ENCODE results near the gene TUBA1B. TPM values are rescaled to one million over a fixed set of nuclear protein-coding genes. Genes with fewer than 3 reads are reported as not detected.
A peak's percentile ranks its signal among the peaks of the same experiment; 100 is the strongest.

TUBA1B gene
- total RNA-seq, 2 donors from 2014 or later = 851 to 922 TPM

GRCh38 chr12:49110464-49111155 is 20.6 kb downstream of the TUBA1B start, which contains the start of gene LMBR1L:
Gene LMBR1L, minus strand, starts transcription at chr12:49110847. Its CDS starts 292 bp downstream, at chr12:49110555.
- peaks cover 5 to 7% of the 10 kb centered on the region in 2 donors for H3K36me3 Mint-ChIP-seq (ENCODE audit: insufficient read depth in 2 of 2)
- peaks cover 31% of the 10 kb centered on the region for H3K4me1 Mint-ChIP-seq (ENCODE audit: low read depth)
- H3K4me3 Mint-ChIP-seq = peak within 1 kb of the TSS; percentile 99 to 100
- ATAC-seq (replicated peaks in 1 of 2) = peak; percentile 98 to 99
- DNase-seq = peak; percentile 93 to 97
- no peaks in the 10 kb centered on the region for H3K9me3 Mint-ChIP-seq
- H3K27me3 Mint-ChIP-seq (ENCODE audit: low read depth) = no peaks in the 10 kb centered on the region
- peak within 1 kb of the TSS; percentile 98 for H3K27ac Mint-ChIP-seq

GRCh38 chr12:49109641-49110463 is 21.3 kb downstream of the TUBA1B start:
- peak overlapping the region; percentile 98 for H3K27ac Mint-ChIP-seq
- no peaks in the 10 kb centered on the region for H3K9me3 Mint-ChIP-seq
- H3K4me3 Mint-ChIP-seq = peak overlapping the region; percentile 99 to 100
- ATAC-seq (replicated peaks in 1 of 2) (peak in 1 of 2 donors; percentile 17), DNase-seq (peak in 1 of 2 donors; percentile 33)
- H3K4me1 Mint-ChIP-seq (ENCODE audit: low read depth) = peaks cover 35% of the 10 kb centered on the region
- no peaks in the 10 kb centered on the region for H3K27me3 Mint-ChIP-seq (ENCODE audit: low read depth)
- peaks cover 5 to 7% of the 10 kb centered on the region in 2 donors for H3K36me3 Mint-ChIP-seq (ENCODE audit: insufficient read depth in 2 of 2)

- H3K27me3 Mint-ChIP-seq (ENCODE audit: low read depth) = no peaks in the 10 kb centered on the region
- peak overlapping the region; percentile 69 for H3K27ac Mint-ChIP-seq
- peaks cover 5 to 7% of the 10 kb centered on the region in 2 donors for H3K36me3 Mint-ChIP-seq (ENCODE audit: insufficient read depth in 2 of 2)
- H3K4me1 Mint-ChIP-seq (ENCODE audit: low read depth) = peaks cover 35% of the 10 kb centered on the region
- peak overlapping the region; percentile 99 to 100 for H3K4me3 Mint-ChIP-seq
- ATAC-seq (replicated peaks in 1 of 2) (no peak), DNase-seq (no peak)
- H3K9me3 Mint-ChIP-seq = no peaks in the 10 kb centered on the region
Measured at GRCh38 chr12:49108958-49109404, 22.2 kb downstream of the TUBA1B start.

- no peaks in the 10 kb centered on the region for H3K9me3 Mint-ChIP-seq
- H3K36me3 Mint-ChIP-seq (ENCODE audit: insufficient read depth in 2 of 2) = peaks cover 3 to 6% of the 10 kb centered on the region in 2 donors
- H3K4me3 Mint-ChIP-seq = no peak overlapping the region
- no peak overlapping the region for H3K27ac Mint-ChIP-seq
- no peaks in the 10 kb centered on the region for H3K27me3 Mint-ChIP-seq (ENCODE audit: low read depth)
- ATAC-seq (replicated peaks in 1 of 2) (no peak), DNase-seq (no peak)
- peaks cover 28% of the 10 kb centered on the region for H3K4me1 Mint-ChIP-seq (ENCODE audit: low read depth)
Measured at GRCh38 chr12:49105504-49106084, 25.6 kb downstream of the TUBA1B start.

- Mint-ChIP-seq H3K36me3 (ENCODE audit: insufficient read depth in 2 of 2) (peaks cover 0 to 3% of the 10 kb centered on the region in 2 donors), H3K27me3 (ENCODE audit: low read depth) (no peaks in the 10 kb centered on the region), H3K27ac (no peak overlapping the region), H3K4me3 (no peak overlapping the region), H3K4me1 (ENCODE audit: low read depth) (peaks cover 25% of the 10 kb centered on the region), H3K9me3 (no peaks in the 10 kb centered on the region)
- DNase-seq (no peak), ATAC-seq (replicated peaks in 1 of 2) (no peak)
Measured at GRCh38 chr12:49104822-49105221, 26.4 kb downstream of the TUBA1B start.

- peaks cover 0 to 4% of the 10 kb centered on the region in 2 donors for H3K36me3 Mint-ChIP-seq (ENCODE audit: insufficient read depth in 2 of 2)
- DNase-seq (no peak), ATAC-seq (replicated peaks in 1 of 2) (no peak)
- peaks cover 4% of the 10 kb centered on the region for H3K27me3 Mint-ChIP-seq (ENCODE audit: low read depth)
- H3K9me3 Mint-ChIP-seq = no peaks in the 10 kb centered on the region
- no peak overlapping the region for H3K27ac Mint-ChIP-seq
- H3K4me1 Mint-ChIP-seq (ENCODE audit: low read depth) = peaks cover 2% of the 10 kb centered on the region
- no peak overlapping the region for H3K4me3 Mint-ChIP-seq
Measured at GRCh38 chr12:49100380-49100779, 30.8 kb downstream of the TUBA1B start.

- no peak for ATAC-seq (replicated peaks in 1 of 2)
- no peak overlapping the region for H3K4me3 Mint-ChIP-seq
- peaks cover 5% of the 10 kb centered on the region for H3K4me1 Mint-ChIP-seq (ENCODE audit: low read depth)
- no peaks in the 10 kb centered on the region for H3K9me3 Mint-ChIP-seq
- no peak for DNase-seq
- H3K27me3 Mint-ChIP-seq (ENCODE audit: low read depth) = peaks cover 16% of the 10 kb centered on the region
- no peak overlapping the region for H3K27ac Mint-ChIP-seq
- peaks cover 0 to 4% of the 10 kb centered on the region in 2 donors for H3K36me3 Mint-ChIP-seq (ENCODE audit: insufficient read depth in 2 of 2)
Measured at GRCh38 chr12:49098703-49099102, 32.5 kb downstream of the TUBA1B start.

GRCh38 chr12:49098035-49098451 is 33.2 kb downstream of the TUBA1B start:
- Mint-ChIP-seq H3K4me3 (no peak overlapping the region), H3K27ac (no peak overlapping the region), H3K4me1 (ENCODE audit: low read depth) (peaks cover 9% of the 10 kb centered on the region), H3K36me3 (ENCODE audit: insufficient read depth in 2 of 2) (peaks cover 0 to 4% of the 10 kb centered on the region in 2 donors), H3K27me3 (ENCODE audit: low read depth) (peaks cover 21% of the 10 kb centered on the region), H3K9me3 (no peaks in the 10 kb centered on the region)
- ATAC-seq (replicated peaks in 1 of 2) (peak; percentile 53 to 56), DNase-seq (peak; percentile 61 to 66)

- Mint-ChIP-seq H3K4me3 (no peak overlapping the region), H3K4me1 (ENCODE audit: low read depth) (peaks cover 13% of the 10 kb centered on the region), H3K27me3 (ENCODE audit: low read depth) (peaks cover 26% of the 10 kb centered on the region), H3K27ac (no peak overlapping the region), H3K36me3 (ENCODE audit: insufficient read depth in 2 of 2) (peaks cover 0 to 4% of the 10 kb centered on the region in 2 donors), H3K9me3 (no peaks in the 10 kb centered on the region)
- DNase-seq = no peak
- ATAC-seq (replicated peaks in 1 of 2) = no peak
Measured at GRCh38 chr12:49097381-49097780, 33.8 kb downstream of the TUBA1B start.

- H3K4me3 Mint-ChIP-seq = peak overlapping the region in 1 of 2 donors; percentile 40
- no peak for ATAC-seq (replicated peaks in 1 of 2)
- H3K9me3 Mint-ChIP-seq = no peaks in the 10 kb centered on the region
- H3K4me1 Mint-ChIP-seq (ENCODE audit: low read depth) = peaks cover 36% of the 10 kb centered on the region
- H3K36me3 Mint-ChIP-seq (ENCODE audit: insufficient read depth in 2 of 2) = peaks cover 0 to 4% of the 10 kb centered on the region in 2 donors
- DNase-seq = no peak
- H3K27me3 Mint-ChIP-seq (ENCODE audit: low read depth) = peaks cover 50% of the 10 kb centered on the region
- H3K27ac Mint-ChIP-seq = no peak overlapping the region
Measured at GRCh38 chr12:49094975-49095365, 36.2 kb downstream of the TUBA1B start.

- H3K9me3 Mint-ChIP-seq = no peaks in the 10 kb centered on the region
- peaks cover 0 to 2% of the 10 kb centered on the region in 2 donors for H3K36me3 Mint-ChIP-seq (ENCODE audit: insufficient read depth in 2 of 2)
- peak in 1 of 2 donors; percentile 18 for DNase-seq
- H3K4me3 Mint-ChIP-seq = peak within 1 kb of the TSS; percentile 56 to 63
- peaks cover 41% of the 10 kb centered on the region for H3K4me1 Mint-ChIP-seq (ENCODE audit: low read depth)
- peaks cover 56% of the 10 kb centered on the region for H3K27me3 Mint-ChIP-seq (ENCODE audit: low read depth)
- no peak for ATAC-seq (replicated peaks in 1 of 2)
- no peak within 1 kb of the TSS for H3K27ac Mint-ChIP-seq
Measured at GRCh38 chr12:49094160-49094974, 36.8 kb downstream of the TUBA1B start, which contains the start of gene DHH. Gene DHH, minus strand, starts transcription at chr12:49094801. Its CDS starts 289 bp downstream, at chr12:49094512.

GRCh38 chr12:49093792-49094159 is 37.4 kb downstream of the TUBA1B start:
- Mint-ChIP-seq H3K27ac (no peak overlapping the region), H3K27me3 (ENCODE audit: low read depth) (peaks cover 61% of the 10 kb centered on the region), H3K36me3 (ENCODE audit: insufficient read depth in 2 of 2) (peaks cover 0 to 2% of the 10 kb centered on the region in 2 donors), H3K9me3 (no peaks in the 10 kb centered on the region), H3K4me1 (ENCODE audit: low read depth) (peaks cover 44% of the 10 kb centered on the region), H3K4me3 (peak overlapping the region; percentile 56 to 63)
- ATAC-seq (replicated peaks in 1 of 2) (no peak), DNase-seq (no peak)

All from activated T-cell treated with anti-CD3 and anti-CD28 coated beads, Interleukin-2, amount 50 U/mL, for 72 hours (primary cell).